Astrocyte (in vitro differentiated cells and primary cell): ENCODE measurements around the gene CDK5RAP1.

Source experiments
- EZH2 ChIP-seq: IDR thresholded peaks from 2 replicates; pipeline ENCODE4 v1.6.1; 2012; ENCODE audit warnings: mild to moderate bottlenecking, low read length, inconsistent platforms; ENCODE audit not compliant: insufficient read depth
- TF ChIP-seq, protein P1 (sequence below): IDR thresholded peaks from 2 replicates; pipeline ENCODE4 v1.5.1; 2011; ENCODE audit warnings: low read depth, mild to moderate bottlenecking, inconsistent platforms, low read length, moderate library complexity; ENCODE audit not compliant: insufficient read depth

DNA sequence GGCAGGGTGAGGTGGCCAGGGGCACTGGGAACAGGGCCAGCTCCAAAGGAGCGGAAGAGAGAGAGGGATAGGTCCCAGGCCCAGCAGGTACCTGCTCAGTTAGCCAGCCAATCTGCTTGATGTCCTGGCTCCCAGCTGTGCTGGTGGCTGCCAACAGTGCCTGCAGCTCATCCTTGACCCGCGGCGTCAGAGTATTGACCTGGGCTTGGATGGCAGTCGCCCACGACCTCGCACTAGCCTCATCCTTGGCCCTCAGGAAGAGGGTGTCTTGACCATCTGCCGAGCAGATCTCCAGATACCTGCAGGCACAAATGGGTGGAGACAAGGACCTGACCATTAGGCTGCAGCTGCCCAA, 11.1 kb upstream of the CDK5RAP1 start:
- TF ChIP-seq EZH2 = no peak
- TF ChIP-seq, protein P1, sequence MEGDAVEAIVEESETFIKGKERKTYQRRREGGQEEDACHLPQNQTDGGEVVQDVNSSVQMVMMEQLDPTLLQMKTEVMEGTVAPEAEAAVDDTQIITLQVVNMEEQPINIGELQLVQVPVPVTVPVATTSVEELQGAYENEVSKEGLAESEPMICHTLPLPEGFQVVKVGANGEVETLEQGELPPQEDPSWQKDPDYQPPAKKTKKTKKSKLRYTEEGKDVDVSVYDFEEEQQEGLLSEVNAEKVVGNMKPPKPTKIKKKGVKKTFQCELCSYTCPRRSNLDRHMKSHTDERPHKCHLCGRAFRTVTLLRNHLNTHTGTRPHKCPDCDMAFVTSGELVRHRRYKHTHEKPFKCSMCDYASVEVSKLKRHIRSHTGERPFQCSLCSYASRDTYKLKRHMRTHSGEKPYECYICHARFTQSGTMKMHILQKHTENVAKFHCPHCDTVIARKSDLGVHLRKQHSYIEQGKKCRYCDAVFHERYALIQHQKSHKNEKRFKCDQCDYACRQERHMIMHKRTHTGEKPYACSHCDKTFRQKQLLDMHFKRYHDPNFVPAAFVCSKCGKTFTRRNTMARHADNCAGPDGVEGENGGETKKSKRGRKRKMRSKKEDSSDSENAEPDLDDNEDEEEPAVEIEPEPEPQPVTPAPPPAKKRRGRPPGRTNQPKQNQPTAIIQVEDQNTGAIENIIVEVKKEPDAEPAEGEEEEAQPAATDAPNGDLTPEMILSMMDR = no peak
